NCI-H345 treated with DMSO at 0.1 percent for 48 hours (cell line): Measurements from ENCODE around the gene IL11.

Experiments used
- DNase-seq: peaks from one replicate; lab custom pipeline; 2025; ENCODE audit not compliant: unreplicated experiment; lab: John Stamatoyannopoulos, UW

Gene IL11

DNA sequence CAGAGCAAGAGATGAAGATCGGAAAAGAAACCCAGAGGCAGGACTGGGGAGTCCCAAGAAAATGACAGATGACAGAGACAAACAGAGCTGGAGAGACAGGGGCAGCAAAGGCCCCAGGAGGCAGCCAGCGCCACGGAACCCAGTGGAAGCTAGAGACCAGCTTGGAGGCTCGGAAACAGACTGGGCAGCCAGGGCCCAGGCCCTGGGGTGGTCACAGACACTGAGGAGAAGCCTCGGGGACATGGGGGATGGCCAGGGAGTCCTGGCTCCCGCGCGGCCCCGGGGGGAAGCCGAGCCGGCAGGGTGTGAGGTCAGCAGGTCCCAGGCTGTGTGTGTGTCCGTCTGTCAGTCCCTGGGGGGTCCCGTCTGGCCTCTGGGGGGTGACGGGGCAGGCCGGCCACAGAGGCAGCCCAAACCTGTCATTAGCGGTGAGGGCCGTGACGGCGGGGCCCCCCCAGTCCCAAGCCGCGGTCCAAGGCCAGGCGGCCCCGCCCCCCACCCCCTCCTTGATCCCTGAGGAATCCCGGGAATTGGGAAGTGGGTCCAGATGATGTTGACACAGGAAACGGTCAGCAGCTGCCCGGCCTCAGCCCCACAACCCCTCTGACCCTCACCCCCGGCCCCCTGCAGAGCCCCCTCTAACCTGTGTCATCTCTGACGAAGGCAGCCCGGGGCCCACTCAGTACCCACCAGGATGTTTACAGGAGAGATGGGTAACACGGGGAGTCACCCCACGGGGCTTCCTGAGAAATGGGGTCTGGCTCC lies 3.9 kb upstream of the IL11 start:
- no peak for DNase-seq

GRCh38 chr19:55373306-55373992 lies 3.2 kb upstream of the IL11 start:
- DNase-seq, result no peak

GRCh38 chr19:55372316-55373081 lies 2.2 kb upstream of the IL11 start:
- no peak for DNase-seq

DNA sequence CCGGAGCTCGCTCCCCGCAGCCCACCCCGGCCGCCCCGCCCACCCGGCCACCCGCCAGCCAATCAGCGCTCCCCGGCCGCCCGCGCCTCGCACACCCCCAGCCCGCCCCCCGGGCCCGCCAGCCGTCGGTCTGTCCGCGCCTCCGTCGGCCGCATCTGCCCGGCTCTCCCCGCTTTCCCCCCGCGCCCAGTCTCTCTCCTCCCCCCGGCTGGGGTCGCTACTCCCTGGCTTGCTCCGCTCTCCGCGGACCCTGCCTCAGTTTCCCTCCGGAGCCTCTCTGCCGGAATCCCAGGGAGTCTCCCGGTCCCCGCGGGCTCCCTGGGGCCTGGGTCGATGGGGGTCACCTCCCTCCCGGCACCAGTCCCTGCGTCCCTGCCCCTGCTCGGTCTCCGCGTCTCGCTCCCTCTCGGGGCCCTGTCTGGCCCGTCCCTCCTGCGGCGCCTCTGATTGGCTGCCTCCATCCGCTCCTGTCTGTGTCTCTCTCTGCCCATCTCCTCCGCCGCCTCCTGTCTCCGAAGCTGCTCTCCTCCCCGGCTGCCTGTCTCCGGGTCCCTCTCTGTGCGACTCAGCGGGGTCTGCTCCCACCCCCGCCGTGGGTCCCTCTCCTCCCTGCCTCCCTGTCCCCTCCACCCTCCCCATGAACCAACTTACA lies 484 bp downstream of the IL11 start:
- no peak for DNase-seq

DNA sequence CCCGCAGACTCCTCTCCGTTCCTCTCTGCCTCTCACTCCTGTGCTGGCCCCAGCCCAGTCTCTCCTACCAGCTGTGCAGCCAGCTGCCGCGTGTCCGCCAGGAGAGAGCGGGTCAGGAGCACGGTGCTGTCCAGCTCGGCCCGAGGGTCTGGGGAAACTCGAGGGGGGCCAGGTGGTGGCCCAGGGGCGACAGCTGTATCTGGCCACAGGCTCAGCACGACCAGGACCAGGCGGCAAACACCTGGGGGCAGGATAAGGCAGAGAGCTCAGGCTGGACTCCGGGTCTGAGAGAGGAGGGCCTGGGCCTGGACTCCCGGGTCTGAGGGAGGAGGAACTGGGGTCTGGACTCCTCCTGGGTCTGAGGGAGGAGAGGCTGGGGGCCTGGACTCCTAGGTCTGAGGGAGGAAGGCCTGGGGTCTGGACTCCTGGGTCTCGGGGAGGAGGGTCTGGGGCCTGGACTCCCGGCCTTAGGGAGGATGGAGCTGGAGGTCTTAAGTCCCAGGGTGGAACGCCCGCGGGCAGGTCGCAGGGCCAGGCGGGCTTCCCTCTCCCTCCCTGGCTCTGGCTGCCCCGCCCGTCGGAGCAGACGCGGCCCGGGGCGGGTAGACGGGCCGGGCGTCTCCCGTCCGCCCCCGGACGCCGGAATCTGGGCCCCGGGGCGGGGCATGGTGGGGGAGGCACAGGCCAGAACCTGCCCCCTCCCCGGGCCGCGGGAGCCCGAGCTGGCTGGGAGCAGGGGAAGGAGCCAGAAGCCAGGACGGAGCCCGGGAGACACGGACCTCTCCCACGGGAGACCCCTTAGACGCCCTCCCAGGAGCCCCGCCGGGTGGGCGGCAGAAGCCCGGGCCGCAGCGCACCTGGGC lies 1.3 kb downstream of the IL11 start:
- no peak for DNase-seq

GRCh38 chr19:55368106-55368505 lies 2.2 kb downstream of the IL11 start:
- DNase-seq, result no peak

DNA sequence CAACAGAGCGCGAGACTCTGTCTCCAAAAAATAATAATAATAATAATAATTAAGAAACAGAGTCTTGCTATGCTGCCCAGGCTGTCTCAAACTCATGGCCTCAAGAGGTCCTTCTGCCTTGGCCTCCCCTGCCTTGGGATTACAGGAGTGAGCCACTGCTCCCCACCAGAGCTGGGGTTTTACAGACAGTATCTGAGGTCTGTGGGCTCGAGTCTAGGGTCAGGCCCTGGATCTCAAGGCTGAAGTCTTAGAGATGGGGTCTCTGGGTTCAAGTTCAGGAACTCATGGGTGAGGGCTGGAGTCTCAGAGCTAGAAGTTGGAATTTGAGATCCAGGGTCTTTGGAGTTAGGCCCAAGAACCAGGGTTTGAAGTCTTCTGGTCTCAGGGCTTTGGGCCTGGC lies 3.5 kb downstream of the IL11 start:
- no peak for DNase-seq

DNA sequence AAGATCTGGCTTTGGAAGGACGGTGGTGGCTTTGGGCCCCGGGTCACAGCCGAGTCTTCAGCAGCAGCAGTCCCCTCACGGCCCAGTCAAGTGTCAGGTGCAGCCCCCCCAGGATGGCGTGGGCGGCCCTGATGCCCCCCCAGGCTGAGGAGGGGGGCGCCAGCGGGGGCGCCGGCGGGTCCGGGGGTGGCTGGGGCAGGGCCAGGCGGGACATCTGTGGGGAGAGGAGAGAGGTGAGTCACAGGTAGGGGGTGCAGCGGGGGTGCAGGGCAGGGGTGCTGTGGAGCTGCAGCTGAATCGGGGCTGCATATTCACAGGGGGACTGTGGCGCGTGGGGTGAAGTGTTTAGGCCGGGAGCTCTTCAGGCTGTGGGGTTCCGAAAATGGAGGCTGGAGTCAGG lies 4.3 kb downstream of the IL11 start:
- DNase-seq, result no peak

- DNase-seq, result no peak
Measured at GRCh38 chr19:55365245-55365644, 5.0 kb downstream of the IL11 start.

DNA sequence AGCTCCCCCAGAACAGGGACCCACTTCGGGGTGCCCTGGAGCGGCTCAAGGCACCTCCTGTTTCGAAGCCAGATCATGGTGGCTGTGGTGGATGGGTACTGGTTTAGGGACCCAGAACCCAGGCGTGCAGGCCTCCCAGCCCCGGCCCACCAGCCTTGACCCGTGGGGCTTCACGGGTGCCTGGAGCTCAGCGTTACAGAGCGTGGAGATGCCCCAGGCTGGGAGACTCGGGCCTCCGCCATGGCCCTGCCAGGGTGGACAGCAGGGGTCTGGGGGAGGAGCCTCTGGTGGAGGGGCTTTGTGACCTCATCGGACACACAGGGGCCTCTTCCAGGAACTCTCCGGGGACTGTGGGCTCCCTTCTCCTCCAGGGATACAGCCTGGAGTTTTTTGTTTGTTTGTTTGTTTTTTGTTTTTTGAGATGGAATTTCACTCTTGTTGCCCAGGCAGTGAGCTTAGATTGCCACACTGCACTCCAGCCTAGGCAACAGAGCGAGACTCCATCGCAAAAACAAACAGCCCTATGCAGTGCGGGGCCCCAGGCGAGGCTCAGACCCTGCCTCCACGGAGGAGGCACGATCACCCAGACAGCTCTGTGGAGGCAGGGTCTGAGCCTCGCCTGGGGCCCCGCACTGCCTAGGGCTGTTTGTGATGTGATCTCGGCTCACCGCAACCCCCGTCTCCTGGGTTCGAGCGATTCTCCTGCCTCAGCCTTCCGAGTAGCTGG lies 7.1 kb downstream of the IL11 start, which contains the start of gene GARIN5B:
Gene GARIN5B (minus strand): TSS at position 271 of the 727 bp plus-strand sequence. CDS start 194 bp downstream, at position 77.
- no peak for DNase-seq

GRCh38 chr19:55362174-55362989 lies 7.9 kb downstream of the IL11 start:
- DNase-seq, result no peak

DNA sequence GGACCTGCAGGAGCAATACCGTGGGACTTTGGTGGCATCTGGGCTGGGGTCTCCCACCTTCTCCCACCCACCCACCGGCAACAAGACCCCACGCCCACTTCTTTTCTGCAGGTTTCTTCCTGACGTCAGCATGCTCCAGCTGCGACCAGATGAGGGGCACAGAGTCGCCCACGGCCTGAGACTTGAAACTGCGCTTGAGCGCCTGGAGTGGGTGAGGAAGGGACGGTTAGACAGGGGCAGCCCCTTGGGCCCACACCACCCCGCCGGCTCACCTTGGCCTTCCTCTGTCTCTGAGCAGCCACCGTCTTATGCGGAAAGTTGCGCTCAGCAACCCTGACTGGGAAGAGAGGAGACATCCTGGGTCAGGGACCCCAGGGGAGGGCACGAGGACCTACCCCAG lies 9.4 kb downstream of the IL11 start:
- no peak for DNase-seq

- DNase-seq, result no peak
Measured at GRCh38 chr19:55358943-55359908, 11.0 kb downstream of the IL11 start.

- no peak for DNase-seq
Measured at GRCh38 chr19:55358493-55358892, 11.8 kb downstream of the IL11 start.

DNA sequence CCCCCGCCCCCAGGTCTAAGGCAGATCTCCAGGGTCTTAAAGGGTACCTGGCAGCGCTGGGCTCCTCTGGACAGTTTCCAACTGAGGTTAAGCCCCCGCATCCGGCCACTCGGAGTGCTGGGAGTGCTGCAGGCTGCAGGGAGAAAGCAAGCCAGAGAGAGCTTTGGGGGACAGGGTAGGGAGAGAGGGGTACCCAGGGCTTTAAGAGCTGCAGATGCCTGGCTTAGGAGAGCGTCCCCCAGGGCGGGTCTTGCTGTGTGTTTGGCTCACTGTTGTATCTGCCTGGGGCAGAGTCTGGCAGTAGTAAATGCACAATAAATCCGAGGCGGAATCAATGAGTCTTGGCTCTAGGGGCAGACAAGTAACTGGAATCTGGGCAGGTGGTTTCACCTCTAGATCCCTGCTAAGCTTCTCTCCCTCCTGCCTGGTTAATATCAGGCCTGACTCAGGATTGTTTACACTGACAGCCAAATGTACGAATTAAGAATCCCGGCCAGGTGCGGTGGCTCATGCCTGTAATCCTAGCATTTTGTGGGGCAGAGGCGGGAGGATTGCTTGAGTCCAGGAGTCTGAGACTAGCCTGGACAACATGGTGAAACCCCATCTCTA lies 14.9 kb downstream of the IL11 start:
- no peak for DNase-seq

DNA sequence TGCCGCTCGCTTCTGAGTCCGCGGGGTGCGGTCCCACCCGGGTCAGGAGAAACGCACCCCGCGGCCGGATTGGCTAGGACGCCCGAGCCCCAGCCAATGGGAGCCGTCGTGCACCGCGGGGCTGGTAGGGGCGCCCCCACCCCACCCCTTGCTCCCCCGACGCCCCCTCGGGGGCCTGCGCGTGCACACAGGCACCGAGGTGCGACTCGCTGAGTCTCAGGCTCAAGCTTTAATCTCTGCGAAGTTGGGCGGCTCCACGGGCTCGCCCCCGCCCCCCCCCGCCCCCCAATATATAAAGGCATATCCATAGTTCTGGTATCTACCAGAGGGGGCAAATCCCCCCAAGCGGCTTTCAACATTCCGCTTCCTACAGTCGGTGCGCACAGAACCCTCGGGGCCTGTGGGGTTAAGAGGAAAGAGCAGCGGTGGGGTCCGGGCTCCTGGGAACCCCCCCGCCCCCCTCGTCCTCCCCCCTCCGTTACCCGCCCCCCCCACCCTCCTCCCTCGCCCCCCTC lies 15.5 kb downstream of the IL11 start, which contains the start of gene COX6B2:
Gene COX6B2 (minus strand): TSS at position 22 of the 515 bp plus-strand sequence. CDS start 198 bp downstream, outside the sequence.
- no peak for DNase-seq
